Measurements from ENCODE around the gene ARVCF. TPM values are rescaled to one million over a fixed set of nuclear protein-coding genes. Genes with fewer than 3 reads are reported as not detected.

ARVCF gene
- total RNA-seq, 1 donor from 2014 or later: 101 TPM

DNA sequence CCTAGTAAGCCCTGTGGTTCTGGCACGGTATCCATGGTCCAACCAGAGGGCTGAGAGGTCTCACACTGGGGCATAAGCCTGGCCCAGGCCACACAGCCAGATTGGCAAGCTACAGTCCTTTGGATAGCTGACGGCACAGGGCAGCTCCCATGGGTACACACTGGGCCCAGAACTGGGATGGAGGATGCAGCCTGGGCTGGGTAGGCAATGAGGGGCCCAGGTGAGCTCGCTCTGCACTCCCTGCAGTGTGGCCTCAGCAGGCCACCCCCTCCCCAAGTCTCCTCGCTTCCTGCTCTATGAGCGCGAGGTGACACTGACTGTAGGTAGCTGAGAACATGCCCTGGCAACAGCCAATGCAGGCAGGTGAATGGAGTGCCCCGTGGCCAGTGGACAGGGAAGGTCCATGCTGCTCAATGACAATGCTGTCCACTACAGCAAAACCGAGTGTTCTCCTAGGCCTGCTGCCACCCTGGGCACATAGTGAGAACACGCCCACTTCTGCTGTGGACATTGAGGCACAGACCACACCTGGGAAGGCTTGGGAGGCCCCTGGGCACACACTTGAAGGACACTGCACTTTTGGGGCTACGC is 3.8 kb downstream of the ARVCF start:
- H3K36me3 Mint-ChIP-seq (ENCODE audit: insufficient read depth): no peaks in the 10 kb centered on the region
- no peak overlapping the region for H3K27ac Mint-ChIP-seq
- TF ChIP-seq, protein P1, sequence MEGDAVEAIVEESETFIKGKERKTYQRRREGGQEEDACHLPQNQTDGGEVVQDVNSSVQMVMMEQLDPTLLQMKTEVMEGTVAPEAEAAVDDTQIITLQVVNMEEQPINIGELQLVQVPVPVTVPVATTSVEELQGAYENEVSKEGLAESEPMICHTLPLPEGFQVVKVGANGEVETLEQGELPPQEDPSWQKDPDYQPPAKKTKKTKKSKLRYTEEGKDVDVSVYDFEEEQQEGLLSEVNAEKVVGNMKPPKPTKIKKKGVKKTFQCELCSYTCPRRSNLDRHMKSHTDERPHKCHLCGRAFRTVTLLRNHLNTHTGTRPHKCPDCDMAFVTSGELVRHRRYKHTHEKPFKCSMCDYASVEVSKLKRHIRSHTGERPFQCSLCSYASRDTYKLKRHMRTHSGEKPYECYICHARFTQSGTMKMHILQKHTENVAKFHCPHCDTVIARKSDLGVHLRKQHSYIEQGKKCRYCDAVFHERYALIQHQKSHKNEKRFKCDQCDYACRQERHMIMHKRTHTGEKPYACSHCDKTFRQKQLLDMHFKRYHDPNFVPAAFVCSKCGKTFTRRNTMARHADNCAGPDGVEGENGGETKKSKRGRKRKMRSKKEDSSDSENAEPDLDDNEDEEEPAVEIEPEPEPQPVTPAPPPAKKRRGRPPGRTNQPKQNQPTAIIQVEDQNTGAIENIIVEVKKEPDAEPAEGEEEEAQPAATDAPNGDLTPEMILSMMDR (IDR thresholded peaks at IDR 0.05; ENCODE audit: unreplicated experiment): no peak
- no peak for DNase-seq (ENCODE audit: low spot score, unreplicated experiment)
- peaks cover 25% of the 10 kb centered on the region for H3K27me3 Mint-ChIP-seq
- no peak overlapping the region for H3K4me3 Mint-ChIP-seq (ENCODE audit: low read depth)
- H3K9me3 Mint-ChIP-seq (ENCODE audit: low read depth): no peaks in the 10 kb centered on the region
- H3K4me1 Mint-ChIP-seq (ENCODE audit: low read depth): peaks cover 2% of the 10 kb centered on the region

DNA sequence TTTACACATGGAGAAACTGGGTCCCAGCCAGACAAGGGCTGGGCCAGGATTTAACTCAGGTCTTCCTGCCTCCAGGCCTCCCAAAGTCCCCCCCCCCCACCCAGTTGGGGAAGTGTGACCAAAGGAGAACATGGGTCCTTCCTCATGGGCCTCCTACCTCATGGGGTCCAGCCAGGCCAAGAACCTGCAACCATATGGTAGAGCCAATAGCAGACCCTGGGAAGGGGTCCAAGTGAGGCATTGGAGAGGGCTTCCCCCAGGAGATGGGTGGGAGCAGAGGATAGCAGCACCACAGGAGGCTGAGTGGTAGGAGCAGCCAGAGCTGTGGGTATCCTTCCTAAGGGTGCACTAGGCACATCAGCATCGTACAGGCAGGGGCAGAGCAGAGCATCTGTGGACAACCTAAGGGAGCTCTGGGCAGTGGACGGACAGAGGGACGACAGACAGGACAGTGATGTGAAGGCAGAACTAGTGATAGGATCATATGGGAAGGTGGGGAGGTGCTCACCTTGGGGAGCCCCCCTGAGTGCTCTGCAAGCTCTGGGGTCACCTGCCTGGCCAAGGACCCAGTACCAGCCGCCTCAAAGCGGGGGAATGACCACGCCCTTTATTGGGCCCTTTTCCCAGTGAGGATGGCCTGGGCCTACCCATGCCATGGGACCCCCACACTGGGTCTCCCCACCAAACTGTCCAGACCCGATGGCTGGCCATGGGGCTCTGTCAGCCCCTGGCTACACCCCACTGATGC is 4.5 kb downstream of the ARVCF start:
- Mint-ChIP-seq H3K9me3 (ENCODE audit: low read depth) (no peaks in the 10 kb centered on the region), H3K27me3 (peaks cover 23% of the 10 kb centered on the region), H3K4me3 (ENCODE audit: low read depth) (no peak overlapping the region), H3K27ac (peak overlapping the region; percentile 68), H3K4me1 (ENCODE audit: low read depth) (peaks cover 2% of the 10 kb centered on the region), H3K36me3 (ENCODE audit: insufficient read depth) (no peaks in the 10 kb centered on the region)
- TF ChIP-seq, protein P1 (IDR thresholded peaks at IDR 0.05; ENCODE audit: unreplicated experiment): no peak
- no peak for DNase-seq (ENCODE audit: low spot score, unreplicated experiment)

DNA sequence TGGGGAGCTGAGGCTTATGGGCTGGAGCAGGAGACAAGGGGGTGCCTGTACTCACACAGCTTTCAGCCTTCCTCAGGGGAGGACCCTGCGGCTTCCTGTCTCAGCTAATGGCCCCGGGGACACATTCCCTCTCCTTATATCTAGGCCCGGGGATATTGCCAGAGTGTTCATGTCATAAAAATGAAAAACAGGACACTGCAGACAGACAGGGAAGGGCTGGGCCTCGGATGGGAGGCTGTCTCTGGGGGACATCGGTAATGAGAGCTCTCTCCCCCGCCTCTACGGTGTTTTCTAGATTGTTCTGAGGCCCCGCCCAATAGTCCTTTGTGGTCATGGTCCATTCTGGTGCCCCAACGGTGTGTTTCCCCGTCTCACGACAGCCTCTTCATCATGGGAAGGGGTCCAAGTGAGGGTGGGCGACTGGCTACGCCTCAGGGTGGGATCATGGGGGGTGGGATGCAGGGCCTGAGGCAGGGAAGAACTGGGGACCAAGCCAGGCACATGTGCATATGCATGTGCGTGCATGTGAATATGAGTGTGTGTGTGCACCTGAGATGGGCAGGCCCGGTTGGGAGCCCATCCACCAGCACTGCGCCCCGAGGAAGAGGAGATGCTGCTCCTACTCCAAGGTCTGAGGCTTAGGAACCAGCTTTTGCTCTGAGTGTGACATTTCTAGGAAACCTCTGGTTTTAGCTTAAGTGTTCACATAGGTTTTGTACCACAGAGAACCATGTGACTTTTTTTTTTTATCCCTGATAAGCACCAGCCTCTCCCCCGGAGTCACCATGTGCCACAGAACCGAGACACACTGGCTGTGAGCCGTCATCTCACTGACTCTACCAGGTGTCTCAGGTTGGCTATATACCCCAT is 5.3 kb downstream of the ARVCF start:
- TF ChIP-seq, protein P1 (IDR thresholded peaks at IDR 0.05; ENCODE audit: unreplicated experiment): no peak
- H3K4me3 Mint-ChIP-seq (ENCODE audit: low read depth): no peak overlapping the region
- peaks cover 2% of the 10 kb centered on the region for H3K4me1 Mint-ChIP-seq (ENCODE audit: low read depth)
- no peaks in the 10 kb centered on the region for H3K9me3 Mint-ChIP-seq (ENCODE audit: low read depth)
- H3K36me3 Mint-ChIP-seq (ENCODE audit: insufficient read depth): no peaks in the 10 kb centered on the region
- H3K27ac Mint-ChIP-seq: no peak overlapping the region
- H3K27me3 Mint-ChIP-seq: peaks cover 20% of the 10 kb centered on the region
- DNase-seq (ENCODE audit: low spot score, unreplicated experiment): no peak

DNA sequence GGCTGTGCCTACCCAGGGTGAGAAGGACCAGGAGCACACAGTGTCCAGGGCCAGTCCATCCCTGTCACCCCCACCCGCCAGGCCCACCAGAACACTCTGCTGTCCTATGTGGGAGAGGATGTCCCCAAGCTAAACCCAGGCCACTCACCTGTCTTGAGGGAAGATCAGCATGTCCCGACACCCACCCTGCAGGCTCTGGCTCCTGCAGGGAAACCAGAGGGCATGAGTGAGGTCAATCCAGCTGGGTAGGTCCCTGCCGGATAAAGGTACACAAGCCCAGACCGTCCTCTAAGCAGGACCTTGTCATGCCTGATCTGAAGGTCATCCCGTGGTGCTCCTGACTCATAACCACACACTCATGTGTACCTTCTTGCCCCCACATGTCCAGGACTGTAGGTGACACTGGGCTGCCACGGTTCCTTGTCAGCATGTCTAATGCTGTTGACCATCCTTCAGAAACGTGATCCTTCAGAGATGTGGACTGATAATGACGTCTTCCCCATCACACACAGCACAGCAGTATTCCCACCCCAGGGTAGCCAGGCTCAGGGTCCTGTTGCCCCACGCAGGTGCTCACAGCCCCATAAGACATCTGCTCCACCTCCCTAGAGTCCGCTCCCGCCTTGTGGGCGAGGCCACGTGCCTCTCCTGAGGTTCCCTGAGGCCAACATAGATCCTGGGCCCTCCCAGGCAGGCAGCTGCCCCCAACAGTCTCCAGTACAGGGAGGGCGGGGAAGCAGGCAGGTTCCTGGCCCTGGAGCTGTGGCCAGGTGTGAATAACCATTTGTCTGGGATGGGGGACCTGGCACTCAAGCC is 6.1 kb downstream of the ARVCF start:
- H3K27me3 Mint-ChIP-seq: peaks cover 18% of the 10 kb centered on the region
- no peak overlapping the region for H3K4me3 Mint-ChIP-seq (ENCODE audit: low read depth)
- no peaks in the 10 kb centered on the region for H3K9me3 Mint-ChIP-seq (ENCODE audit: low read depth)
- no peak for DNase-seq (ENCODE audit: low spot score, unreplicated experiment)
- H3K36me3 Mint-ChIP-seq (ENCODE audit: insufficient read depth): peaks cover 2% of the 10 kb centered on the region
- TF ChIP-seq, protein P1 (IDR thresholded peaks at IDR 0.05; ENCODE audit: unreplicated experiment): no peak
- H3K27ac Mint-ChIP-seq: no peak overlapping the region
- H3K4me1 Mint-ChIP-seq (ENCODE audit: low read depth): peaks cover 2% of the 10 kb centered on the region
